ENCODE data around the gene TRIML2. TPM values are rescaled to one million over a fixed set of nuclear protein-coding genes. Genes with fewer than 3 reads are reported as not detected.
"Not testable (repeated sequence)": the region's sequence is repeated elsewhere in the genome, so short reads cannot be mapped to it uniquely, and the experiment has no call there.

The TRIML2 gene
- total RNA-seq, 3 donors from 2014 or later, result not detected

DNA sequence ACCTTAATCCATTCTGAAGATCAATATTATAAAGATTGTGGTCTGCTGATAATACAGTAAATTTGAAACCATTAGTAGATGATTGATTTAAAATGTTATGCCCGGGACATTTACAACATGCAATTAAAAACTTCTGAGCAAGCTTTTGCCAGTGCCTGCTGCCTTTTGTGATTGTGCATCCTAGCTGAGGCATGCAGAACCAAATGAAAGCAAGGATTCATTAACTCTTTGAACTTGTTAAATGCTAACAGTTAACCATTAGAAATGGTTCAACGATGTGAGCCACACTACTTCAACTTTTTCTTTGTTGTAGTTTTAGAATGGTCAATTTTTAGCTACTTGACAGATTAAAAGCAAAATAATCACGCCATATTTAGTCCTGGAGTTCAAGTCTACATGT is 62.7 kb downstream of the TRIML2 start:
- H3K36me3 ChIP-seq, result no peaks in the 10 kb centered on the region
- intact Hi-C loops (cut with DNase I; ENCODE audit: low total_unique reads), result no loop called here

DNA sequence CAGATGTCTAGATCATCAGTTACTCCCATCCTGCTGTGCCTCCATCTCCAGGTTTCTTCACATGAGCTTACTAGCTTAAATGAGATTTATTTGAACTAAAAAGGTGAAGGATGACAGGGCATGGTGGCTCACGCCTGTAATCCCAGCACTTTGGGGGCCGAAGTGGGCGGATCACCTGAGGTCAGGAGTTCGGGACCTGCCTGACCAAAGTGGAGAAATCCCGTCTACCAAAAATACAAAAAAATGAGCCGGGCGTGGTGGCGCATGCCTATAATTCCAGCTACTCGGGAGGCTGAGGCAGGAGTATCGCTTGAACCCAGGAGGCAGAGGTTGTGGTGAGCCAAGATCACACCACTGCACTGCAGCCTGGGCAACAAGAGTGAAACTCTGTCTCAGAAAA is 63.9 kb downstream of the TRIML2 start:
- intact Hi-C loops (cut with DNase I; ENCODE audit: low total_unique reads); H3K27ac ChIP-seq; H3K27me3 ChIP-seq; DNase-seq (ENCODE audit: low spot score in 2 of 2); H3K9me3 ChIP-seq; H3K4me3 ChIP-seq; H3K36me3 ChIP-seq; H3K4me1 ChIP-seq: not testable (repeated sequence)

More for the DNA sequence above, 62.7 kb downstream of the TRIML2 start:
- TF ChIP-seq, protein P1, sequence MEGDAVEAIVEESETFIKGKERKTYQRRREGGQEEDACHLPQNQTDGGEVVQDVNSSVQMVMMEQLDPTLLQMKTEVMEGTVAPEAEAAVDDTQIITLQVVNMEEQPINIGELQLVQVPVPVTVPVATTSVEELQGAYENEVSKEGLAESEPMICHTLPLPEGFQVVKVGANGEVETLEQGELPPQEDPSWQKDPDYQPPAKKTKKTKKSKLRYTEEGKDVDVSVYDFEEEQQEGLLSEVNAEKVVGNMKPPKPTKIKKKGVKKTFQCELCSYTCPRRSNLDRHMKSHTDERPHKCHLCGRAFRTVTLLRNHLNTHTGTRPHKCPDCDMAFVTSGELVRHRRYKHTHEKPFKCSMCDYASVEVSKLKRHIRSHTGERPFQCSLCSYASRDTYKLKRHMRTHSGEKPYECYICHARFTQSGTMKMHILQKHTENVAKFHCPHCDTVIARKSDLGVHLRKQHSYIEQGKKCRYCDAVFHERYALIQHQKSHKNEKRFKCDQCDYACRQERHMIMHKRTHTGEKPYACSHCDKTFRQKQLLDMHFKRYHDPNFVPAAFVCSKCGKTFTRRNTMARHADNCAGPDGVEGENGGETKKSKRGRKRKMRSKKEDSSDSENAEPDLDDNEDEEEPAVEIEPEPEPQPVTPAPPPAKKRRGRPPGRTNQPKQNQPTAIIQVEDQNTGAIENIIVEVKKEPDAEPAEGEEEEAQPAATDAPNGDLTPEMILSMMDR (IDR thresholded peaks at IDR 0.05), result no peak
- no peak for TF ChIP-seq POLR2AphosphoS5 (IDR thresholded peaks at IDR 0.05)
- no peak for TF ChIP-seq POLR2A (IDR thresholded peaks at IDR 0.05)
- H3K4me1 ChIP-seq, result no peaks in the 10 kb centered on the region
- DNase-seq (ENCODE audit: low spot score in 2 of 2), result no peak
- H3K27ac ChIP-seq, result no peak overlapping the region
- H3K4me3 ChIP-seq, result no peak overlapping the region
- H3K27me3 ChIP-seq, result no peaks in the 10 kb centered on the region
- H3K9me3 ChIP-seq, result no peaks in the 10 kb centered on the region

DNA sequence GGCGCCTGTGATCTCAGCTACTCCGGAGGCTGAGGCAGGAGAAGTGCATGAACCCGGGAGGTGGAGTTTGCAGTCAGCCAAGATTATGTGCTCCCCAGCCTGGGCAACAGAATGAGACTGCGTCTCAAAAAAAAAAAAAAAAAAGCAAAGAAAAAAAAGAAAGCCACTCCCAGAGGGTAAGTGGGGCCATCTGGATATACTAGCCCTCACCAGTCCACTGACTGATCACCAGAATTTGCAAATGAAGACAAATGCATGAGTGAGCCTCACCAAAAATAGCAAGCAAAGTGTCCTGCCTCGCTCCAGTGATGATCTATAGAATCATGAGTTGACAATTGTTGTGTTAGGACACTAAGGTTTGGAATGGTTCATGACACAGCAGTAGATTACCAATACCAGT is 66.2 kb downstream of the TRIML2 start:
- Histone ChIP-seq H3K27me3 (no peaks in the 10 kb centered on the region), H3K27ac (no peak overlapping the region), H3K9me3 (no peaks in the 10 kb centered on the region), H3K4me1 (no peaks in the 10 kb centered on the region), H3K4me3 (no peak overlapping the region), H3K36me3 (no peaks in the 10 kb centered on the region)
- DNase-seq (ENCODE audit: low spot score in 2 of 2), result no peak
- TF ChIP-seq, protein P1 (IDR thresholded peaks at IDR 0.05), result no peak
- TF ChIP-seq POLR2A (IDR thresholded peaks at IDR 0.05), result no peak
- no peak for TF ChIP-seq POLR2AphosphoS5 (IDR thresholded peaks at IDR 0.05)
- intact Hi-C loops (cut with DNase I; ENCODE audit: low total_unique reads), result no loop called here

DNA sequence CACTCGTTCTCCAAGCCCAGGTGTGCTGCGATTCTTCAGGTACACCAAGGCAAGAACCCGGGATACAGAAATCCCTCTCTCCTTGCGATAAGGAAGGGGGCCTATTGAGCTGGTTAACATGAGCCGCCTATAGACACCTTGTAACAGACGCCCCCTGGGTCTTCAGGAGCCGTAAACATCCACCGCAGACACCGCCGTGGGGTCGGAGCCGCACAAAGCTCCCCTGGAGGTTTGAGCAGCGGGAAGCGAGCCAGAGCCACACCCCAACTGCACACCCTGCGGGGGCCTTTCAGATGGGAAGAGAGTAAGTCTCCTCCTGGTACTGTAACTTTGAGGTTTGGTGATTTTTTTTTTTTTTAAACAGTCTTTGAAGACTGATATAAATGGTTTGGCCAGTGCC is 67.2 kb downstream of the TRIML2 start:
- intact Hi-C loops (cut with DNase I; ENCODE audit: low total_unique reads), result no loop called here
- Histone ChIP-seq H3K9me3 (no peaks in the 10 kb centered on the region), H3K27ac (no peak overlapping the region), H3K27me3 (no peaks in the 10 kb centered on the region), H3K4me3 (no peak overlapping the region), H3K4me1 (no peaks in the 10 kb centered on the region), H3K36me3 (no peaks in the 10 kb centered on the region)
- DNase-seq (ENCODE audit: low spot score in 2 of 2), result no peak
- TF ChIP-seq POLR2A (IDR thresholded peaks at IDR 0.05) (no peak), POLR2AphosphoS5 (IDR thresholded peaks at IDR 0.05) (no peak)
- TF ChIP-seq, protein P1 (IDR thresholded peaks at IDR 0.05), result no peak

DNA sequence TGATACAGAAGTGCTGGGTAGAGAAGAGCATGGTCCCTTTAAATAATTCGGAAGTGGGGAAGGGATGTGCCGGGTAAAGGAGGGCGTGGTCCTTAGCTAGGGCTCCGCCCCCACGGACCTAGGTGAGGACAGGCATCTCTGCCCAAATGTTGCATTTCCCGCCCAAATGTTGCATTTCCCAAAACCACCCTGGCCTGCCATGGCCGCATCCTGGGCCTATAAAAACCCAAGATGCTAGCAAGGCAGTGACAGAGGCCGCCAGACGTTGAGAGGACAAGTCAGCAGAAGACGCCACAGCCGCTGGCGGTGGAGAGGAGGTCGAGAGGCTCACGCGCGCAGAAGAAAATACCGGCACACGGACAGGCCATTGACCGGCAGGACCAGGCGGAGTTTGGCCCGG is 67.7 kb downstream of the TRIML2 start:
- Histone ChIP-seq H3K27ac (no peak overlapping the region), H3K36me3 (no peaks in the 10 kb centered on the region), H3K27me3 (no peaks in the 10 kb centered on the region), H3K9me3 (no peaks in the 10 kb centered on the region), H3K4me1 (no peaks in the 10 kb centered on the region), H3K4me3 (no peak overlapping the region)
- no peak for DNase-seq (ENCODE audit: low spot score in 2 of 2)
- TF ChIP-seq POLR2A (IDR thresholded peaks at IDR 0.05) (no peak), POLR2AphosphoS5 (IDR thresholded peaks at IDR 0.05) (no peak)
- TF ChIP-seq, protein P1 (IDR thresholded peaks at IDR 0.05), result no peak
- intact Hi-C loops (cut with DNase I; ENCODE audit: low total_unique reads), result no loop called here

Other genes starting within 250 kb of the TRIML2 start
- gene ZFP42, start 113.8 kb downstream of the TRIML2 start, total RNA-seq, result not detected
- not detected for gene TRIML1, start 29.8 kb upstream of the TRIML2 start, total RNA-seq

Measured in breast epithelium (tissue), 4 donors.